Dermis blood vessel endothelial cell (primary cell): ENCODE data around the gene GSK3A. TPM values are rescaled to one million over a fixed set of nuclear protein-coding genes. Genes with fewer than 3 reads are reported as not detected.

Source experiments
- DNase-seq: peaks from one replicate; pipeline ENCODE4 v3.0.0; 2010
- total RNA-seq: library from RNA; depleted of rRNA; stranded (reverse); fragments of >200 nt; gene quantifications from 2 replicates; pipeline ENCODE4 v1.2.3, GENCODE V29; 2014

The GSK3A gene
- total RNA-seq, 1 donor from 2014 or later: 16.7 TPM

DNA sequence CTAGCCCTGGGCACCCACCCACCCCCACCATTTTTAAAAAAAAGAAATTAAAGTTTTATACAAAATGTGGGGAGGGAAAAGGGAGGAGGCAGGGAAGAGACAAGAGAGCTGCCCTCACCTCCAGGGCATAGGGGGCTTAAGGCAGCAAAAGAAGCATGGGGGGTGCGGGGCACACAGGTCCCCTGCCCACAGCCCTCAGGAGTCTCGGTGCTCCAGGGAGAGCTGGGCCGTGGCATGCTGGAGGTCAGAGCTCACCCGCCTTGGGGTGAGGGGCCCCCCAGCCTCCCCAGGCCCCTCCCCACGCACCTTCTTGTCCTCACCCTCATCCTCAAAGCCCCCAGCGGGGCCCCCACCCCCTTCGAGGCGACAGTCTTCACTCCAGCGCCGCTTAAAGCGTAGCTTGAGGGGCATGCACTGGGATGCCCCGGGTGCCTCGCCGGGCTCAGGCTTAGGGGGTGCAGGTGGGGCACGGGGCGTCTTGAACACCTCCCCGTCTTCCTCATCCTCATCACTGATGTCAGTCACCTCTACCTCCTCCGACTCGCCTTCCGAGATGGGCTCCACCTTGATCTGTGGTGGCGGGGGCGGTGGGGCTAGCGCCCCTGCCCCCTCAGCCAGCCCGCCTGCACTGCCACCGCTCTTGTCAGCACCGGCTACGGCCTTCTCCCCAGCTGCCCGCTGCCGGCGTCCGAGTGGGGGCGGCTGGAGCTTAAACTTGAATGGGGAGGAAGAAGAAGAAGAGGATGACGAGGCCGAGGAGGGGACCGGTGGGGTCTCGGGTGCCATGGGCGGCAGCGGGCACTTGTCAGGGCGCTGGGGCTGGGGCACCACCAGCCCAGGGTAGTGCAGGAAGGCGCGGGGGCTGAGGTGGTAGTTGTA is 6.1 kb upstream of the GSK3A start:
- DNase-seq: no peak

DNA sequence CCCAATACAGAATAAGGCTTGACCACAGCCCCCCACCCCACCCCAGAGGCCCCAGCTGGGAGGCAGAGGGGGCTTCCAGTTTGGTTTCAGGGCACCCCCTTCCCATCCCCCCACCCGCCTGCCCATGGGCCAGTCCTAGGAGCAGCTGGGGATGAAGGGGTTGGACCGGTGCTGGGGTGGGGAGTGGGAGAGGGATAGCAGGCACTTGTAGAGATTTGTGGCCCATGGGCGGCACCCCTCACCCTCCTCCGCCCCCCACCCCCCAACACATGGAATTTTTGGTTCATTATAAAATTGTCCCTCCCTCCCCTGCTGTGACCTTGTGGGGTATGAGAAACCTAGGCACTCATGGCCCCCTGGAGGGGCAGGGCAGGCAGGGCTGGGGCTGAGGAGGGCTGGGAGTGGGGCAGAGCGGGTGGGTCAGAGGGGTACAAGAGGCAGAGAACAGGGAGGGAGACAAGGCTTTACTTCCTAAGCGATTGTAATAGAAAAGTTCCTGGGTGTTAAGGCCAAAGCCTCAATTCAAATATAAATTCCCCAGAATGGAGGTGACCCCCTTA is 5.3 kb upstream of the GSK3A start:
- no peak for DNase-seq

DNA sequence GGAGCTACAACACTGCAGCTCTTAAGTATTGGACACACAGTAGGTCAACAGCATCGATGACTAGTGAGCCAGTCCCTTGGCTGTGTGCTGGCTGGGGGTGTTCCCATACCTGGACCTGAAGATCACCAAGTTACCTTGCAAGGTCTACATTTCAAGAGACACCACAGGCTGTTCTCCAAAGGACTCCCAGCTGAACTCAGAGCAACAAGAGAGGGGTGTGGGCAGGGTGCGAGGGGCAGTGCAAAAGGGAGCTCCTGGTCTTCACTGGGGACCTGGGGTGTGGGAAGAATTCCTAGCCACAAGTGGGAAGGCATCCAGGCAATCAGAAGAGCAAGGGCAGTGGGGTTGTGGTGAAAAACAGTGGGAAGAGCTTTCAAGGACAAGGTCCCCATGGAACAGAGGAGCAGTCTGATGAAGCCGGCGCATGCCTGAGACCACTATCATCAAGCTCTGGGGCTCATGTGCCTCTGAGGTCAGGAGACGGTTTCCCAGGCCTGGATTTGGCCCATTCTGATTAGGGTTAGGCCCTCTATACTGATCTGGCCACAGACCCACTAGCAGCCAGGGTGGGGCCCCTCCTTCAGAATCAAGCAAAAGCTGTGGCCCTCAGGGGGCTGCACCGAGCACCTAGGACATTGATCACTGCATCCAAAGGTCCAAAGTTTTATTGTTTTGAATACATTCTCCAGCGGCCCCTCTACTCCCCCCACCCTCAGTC is 4.7 kb upstream of the GSK3A start:
- no peak for DNase-seq

DNA sequence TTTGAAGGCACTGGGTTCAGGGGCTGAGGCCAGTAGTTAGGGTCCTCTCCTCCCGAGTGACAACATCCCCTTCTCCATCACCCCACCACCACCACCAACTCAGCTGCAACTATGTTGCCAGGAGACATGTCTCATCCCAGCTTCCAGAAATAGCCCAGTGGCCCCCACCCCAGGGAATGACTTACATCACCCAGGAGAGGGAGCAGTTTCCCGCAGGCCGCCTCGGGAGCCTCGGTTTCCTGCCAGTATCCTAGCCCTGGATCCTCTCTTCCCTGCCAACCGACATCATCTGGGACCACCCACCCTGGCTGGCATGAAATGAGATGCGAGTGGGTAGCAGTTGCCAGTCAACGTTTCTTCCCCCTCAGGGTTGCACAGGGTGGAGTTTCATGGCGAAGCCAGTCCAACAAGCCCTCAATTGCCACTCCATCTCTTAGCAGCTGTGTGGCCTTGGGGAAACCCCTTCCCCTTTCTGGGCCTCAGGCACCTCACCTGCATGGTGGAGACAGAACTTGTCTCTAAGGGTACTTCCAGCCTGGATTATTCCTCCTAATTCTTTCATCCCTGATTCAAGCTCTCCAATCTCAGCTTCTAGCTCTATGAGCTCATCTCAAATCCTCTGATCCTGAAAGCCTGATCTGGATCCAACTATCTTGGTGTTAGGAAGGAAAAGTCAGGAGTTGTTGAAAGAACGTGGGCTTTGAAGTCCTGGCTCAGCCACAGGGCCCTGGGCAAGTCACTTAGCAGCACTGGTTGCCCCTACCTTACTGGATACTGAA is 3.9 kb upstream of the GSK3A start:
- DNase-seq: peak; percentile 84

DNA sequence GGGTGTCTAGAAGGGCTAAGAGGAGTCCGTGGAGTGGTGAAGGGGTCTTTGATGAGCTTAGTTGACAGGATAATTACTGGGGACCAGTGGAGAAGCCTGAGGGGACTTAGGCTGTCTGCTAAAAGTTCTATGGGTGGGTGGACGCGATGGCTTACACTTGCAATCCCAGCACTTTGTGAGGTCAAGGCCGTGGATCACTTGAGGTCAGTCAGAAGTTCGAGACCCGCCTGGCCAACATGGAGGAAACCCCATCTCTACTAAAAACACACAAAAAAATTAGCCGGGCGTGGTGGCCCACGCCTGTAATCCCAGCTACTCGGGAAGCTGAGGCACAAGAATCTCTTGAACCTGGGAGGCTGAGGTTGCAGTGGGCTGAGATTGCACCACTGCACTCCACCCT is 2.8 kb upstream of the GSK3A start:
- DNase-seq: no peak

DNA sequence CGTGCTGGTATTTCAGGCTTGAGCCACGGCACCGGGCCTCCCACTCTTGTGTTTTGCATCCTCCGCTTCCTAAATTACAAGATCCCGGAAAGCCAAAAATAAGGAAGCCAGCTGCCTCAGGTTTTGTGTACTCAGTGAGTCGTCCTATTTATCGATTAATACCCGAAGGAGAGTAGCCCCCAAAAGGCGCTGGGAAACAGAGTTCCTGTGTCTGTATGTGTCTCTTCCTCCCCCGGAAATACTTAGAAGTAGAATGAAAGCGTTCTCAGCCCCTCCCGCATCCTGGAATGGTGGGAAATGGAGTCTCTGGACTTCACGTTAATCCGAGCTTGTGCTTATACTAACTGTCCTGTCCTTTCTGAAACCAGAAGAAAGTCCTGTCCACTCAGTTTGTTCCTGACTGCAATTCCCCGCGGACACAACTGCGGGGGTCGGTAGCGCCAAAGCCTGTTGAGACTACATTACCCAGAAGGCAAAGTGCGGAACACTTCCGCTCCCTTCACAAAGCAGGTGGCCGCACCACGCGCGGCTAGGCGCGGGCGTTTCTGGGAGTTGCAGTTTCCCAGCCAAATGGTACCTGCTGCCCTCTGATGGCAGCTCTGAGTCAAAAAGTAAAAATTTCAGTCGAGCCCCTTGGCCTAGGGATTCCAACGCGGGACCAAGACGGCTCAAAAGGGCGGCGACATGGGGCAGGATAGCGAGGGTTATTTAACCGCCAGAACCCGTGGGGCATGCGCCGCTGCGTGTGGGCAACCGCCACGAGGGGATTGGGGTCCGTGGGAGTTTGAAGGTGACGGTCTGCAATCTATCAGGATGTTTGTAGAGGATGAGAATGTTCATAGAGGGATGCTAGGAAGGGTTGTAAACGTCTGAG is 2.2 kb upstream of the GSK3A start:
- DNase-seq: peak; percentile 96

DNA sequence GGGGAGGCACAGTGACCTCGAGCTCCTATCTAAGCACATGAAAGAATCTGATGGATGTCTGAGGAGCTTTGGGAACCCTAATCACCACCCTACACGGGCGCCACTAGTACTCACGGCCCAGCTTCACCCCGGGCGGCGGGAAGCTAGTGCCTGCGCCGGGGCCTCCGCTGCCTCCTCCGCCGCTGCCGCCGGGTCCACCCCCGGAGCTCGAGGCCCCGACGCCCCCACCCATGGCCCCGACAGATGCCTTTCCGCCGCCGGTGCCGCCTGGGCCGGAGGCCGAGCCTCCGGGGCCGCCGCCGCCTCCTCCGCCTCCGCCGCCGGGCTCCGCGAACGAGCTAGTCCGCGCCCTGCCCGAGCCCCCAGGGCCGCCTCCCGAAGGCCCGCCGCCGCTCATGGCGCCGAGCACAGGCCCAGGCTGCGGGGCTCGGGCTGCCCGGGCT is 312 bp downstream of the GSK3A start:
- DNase-seq: no peak

DNA sequence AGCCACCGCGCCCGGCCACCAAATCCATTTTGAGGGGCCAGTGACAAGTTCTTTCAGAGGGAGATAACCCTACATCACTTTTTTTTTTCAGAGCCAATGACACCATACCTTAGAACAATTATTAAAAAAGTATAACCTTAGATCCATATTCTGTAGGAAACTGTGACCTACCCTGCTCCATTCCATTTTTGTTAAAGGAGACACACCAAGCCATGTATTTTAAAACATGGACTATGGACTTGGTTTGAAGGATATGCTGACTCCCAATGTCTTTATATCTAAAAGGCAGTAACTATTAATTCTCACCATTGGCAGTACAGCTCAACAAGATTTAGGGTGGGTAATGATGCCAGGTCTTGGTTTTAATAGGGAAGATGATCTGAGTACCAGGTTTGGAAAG is 1.1 kb downstream of the GSK3A start:
- DNase-seq: no peak

DNA sequence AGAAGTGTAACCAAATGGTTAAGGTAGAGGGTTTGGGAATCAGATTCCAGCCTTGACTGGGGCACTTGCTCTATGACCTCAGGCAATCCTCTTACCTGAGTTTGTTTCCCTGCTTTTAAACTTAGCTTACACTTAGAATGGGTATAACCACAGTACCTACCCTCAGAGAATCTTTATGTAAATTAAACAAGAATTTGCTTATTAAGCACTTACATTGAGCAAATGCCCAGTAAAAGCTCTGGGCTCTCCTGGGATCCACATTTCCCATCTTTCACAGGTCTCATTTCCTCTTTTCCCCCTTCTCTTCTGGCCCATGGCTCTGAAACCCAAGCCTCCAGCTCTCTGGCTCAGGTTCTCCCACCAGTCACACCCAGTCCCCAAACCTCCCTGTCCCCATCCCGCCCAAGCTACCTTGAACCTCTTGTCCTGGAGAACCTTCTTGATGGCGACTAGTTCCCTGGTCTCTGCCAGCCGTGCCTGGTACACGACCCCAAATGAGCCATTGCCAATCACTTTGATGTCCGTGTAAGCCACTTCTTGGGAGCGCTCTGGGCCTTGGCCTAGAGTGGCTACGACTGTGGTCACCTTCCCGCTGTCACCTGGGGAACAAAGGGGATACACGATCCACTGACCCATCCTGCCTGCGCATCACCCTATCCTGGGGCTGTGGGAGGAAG is 2.7 kb downstream of the GSK3A start:
- DNase-seq: no peak

DNA sequence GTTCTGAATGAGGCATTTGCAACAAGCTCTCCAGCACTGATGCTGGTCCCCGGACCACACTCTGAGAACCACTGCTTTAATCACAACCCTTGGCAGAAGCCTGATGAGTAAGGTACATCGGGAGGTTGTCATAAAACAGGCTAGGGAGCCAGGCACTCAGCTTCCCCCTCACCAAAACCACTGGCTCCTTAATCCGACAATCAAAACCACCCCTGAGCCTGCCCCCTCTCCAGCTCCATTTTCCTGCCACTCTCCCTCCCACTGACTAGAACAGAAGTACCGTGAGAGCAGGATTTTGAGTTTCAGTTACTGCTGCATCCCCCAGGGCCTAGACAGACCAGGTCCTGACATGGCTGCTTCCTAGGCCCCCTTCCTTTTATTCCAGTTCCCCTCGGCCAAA is 7.2 kb downstream of the GSK3A start:
- DNase-seq: no peak

DNA sequence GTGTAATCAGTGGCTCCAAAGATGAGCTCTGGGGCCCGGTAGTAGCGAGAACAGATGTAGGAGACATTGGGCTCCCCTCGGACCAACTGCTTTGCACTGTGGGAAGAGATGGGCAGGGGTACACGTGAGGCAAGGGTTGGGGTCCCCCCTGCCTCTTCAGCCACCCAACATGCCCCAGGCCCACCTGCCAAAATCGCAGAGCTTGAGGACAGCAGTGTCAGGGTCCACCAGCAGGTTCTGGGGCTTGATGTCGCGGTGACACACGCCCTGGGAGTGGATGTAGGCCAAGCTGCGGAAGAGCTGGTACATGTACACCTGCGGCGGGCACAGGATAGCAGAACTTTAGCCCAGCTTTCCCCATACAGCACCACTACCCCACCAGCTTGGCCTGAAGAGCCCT is 8.0 kb downstream of the GSK3A start:
- no peak for DNase-seq

DNA sequence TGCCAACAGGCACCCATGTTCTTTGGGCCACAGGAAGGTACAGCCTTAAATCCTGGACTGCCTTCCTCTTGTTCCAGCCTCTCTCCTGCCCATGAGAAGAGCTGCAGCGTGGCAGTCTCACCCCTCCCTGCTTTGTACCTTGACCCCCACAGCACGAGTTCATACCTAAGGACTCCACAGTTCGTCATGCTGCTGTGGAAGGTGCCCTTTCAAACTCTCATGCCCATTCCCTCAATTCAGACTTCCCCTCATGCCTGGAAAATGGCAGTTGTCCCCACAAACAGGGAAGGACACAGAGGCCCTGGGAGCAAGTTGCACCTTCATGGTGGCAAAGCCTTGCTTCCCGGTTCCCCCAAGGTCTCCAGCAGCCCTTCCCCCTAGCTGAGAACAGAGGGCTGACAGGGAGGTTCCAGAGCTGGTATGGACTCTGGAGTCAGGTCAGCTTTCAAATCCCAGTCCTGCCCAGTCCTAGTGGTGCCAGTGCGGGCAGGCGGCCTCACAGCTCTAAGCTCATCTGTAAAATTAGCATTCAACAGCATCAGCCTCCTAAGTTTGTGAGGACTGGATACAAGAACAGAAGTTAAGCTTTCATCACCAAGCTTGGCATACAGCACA is 8.6 kb downstream of the GSK3A start:
- no peak for DNase-seq

DNA sequence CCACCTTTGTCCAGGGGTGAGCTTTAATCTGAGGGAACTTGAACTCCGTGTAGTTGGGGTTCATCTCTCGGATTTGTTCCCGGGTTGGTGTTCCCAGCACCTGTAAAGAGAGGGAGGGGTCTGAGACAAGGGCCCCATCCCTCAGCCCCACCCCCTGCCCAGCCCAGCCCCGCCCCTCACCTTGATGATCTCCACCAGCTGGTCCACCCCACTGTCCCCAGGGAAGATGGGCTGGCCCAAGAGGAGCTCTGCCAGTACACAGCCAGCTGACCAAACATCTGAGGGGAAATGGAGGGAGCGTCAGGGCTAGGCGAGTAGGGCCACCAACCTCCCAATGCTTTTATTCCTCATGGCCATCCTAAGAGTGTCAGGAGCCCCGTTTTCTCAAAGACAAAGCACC is 9.3 kb downstream of the GSK3A start:
- DNase-seq: no peak

DNA sequence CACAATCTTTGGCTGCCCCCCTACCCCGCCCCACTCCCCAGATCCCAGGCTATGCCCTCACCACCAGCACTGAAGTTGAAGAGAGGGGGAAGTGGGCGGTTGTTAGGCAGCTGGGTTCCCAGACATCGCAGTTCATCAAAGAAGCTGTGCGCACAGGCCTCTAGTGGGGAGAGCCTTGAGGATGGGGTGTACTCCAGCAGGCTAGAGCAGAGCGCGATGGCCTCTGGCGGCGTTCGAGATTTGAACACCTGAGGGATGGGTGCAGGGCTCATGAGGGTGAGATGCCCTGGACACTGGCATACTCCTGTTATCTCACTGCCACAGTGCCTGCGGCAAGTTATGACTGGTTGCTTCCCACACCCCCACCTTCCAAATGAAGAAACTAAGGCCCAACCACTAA is 10.0 kb downstream of the GSK3A start:
- DNase-seq: no peak

DNA sequence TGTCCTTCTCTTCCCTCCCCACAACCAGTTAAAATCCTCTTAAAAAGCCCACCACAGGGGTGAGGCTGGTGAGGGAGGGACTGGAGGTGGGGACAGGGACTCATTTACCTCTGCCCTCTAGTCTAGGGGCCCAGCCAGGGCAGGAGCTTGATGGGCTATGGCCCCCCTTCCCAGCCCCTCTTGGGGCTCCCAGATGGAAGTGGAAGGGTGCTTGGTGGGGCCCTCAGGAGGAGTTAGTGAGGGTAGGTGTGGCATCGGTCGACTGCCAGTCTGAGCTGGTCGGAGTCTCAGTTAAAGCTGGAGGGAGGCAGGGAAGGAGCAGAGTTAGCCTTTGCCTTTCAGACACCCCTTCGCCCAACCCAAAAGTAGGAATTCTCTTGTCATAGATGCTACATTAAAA is 11.8 kb downstream of the GSK3A start:
- no peak for DNase-seq

DNA sequence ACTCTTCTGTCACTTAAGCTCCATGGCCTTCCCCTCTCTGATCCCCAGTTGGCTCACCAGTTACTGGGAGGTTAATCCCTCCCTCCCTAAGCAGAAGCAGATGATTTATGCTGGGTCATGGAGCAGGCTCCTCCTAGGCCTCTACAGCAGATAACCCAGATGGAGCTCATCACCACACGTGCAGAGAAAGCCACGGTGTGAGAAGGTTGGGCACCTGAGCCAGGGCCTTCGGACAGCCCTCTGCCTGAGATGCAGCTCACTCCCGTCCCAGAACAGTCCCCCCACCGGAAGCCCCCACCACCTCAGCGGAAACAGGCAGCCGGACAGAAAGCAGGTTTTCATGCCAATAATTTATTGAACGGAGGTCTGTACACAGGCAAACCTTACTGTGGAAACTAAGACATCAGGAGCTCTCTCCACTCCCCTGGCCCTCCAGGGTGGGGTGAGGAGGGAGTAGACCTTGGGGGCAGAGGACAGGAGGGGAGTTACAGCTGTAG is 12.5 kb downstream of the GSK3A start:
- no peak for DNase-seq

DNA sequence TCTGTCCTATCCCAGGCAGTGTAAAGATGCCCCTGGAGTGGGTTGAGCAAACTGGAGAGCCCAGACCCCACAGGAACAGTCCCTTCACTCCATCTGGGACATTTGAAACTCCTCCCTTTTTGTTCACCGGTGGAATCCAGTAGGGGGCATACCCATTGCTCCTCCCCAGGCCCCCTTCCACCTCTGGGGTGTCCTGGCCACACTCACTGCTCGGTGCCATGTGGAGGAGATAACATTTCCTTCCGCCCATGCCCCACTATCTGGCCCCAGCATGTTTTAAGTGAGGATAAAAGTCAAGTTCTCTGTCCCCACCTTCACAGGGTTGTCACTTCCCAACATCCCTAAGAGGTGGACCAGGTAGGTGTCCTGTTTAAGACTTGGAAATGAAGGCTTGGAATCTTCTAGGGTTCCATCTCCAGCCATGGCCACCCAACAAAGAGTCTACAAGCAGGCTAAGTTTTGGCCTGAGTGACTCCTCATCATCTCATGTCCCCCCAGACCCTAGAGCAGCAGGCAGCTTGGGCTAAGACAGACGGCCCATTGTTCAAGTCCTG is 13.0 kb downstream of the GSK3A start:
- DNase-seq: no peak

DNA sequence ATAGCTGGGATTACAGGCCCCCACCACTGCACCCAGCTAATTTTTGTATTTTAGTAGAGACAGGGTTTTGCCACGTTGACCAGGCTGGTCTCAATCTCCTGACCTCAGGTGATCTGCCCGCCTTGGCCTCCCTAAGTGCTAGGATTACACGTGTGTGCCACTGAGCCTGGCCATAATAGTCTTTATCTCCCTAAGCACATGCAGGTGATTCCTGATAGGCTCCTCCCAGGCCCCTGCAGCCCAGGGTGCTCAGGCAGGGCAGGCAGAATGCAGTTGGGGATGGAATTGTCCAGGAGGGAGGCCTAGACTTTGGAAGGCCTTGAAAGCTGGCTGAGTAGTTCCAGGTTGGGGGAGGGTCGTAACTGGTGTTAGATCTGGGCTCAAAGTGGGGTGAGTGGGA is 13.8 kb downstream of the GSK3A start:
- DNase-seq: no peak

DNA sequence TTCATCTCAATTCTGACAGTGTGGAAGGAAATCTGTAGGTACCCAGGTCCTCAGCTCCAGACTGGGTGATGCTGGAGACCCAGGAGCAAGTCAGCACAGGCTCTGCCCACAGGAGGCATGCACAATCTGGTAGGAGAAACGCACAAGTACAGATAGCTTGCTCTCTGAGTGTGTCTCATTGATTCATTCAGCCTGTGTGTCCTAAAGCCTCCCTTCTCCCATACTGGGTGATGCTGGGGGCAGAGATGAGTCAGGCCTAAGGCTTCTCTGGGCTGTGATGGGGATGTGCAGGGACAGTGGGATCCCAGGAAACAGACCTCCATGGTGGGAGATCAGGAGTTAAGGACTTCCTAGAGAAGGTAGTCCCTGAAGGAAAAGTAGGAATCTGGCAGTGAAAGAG is 15.5 kb downstream of the GSK3A start:
- DNase-seq: no peak

DNA sequence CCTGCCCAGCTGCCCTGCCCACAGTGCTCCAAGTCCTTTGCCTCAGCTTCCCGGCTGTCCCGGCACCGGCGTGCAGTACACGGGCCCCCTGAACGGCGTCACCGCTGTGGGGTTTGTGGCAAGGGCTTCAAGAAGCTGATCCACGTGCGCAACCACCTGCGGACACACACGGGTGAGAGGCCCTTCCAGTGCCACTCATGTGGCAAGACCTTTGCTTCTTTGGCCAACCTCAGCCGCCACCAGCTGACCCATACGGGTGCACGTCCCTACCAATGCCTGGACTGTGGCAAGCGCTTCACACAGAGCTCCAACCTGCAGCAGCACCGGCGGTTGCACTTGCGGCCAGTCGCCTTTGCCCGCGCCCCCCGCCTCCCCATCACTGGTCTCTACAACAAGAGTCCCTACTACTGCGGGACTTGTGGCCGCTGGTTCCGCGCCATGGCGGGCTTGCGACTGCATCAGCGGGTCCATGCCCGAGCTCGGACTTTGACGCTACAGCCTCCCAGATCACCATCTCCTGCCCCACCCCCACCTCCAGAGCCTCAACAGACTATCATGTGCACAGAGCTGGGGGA is 16.6 kb downstream of the GSK3A start:
- no peak for DNase-seq
